Peyer's patch (tissue), 4 donors: ENCODE measurements around the gene MYH7.

Source experiments
- CTCF ChIP-seq, 6 experiments: fragments of 450-650 bp in 4 of 6; fragments of 200-600 bp in 2 of 6; sonication (generic) in 1 of 6; IDR thresholded peaks; one replicate each; pipeline ENCODE4 v1.5.1; 2017 to 2019; ENCODE audit warnings: antibody characterized with exemption in 6 of 6, mild to moderate bottlenecking in 3 of 6, moderate library complexity in 1 of 6
- POLR2A ChIP-seq, 2 donors: fragments of 450-650 bp; IDR thresholded peaks; one replicate each; pipeline ENCODE4 v1.5.1; 2017; ENCODE audit warnings: antibody characterized with exemption in 2 of 2, mild to moderate bottlenecking in 2 of 2, moderate library complexity in 2 of 2

- TF ChIP-seq CTCF (IDR thresholded peaks at IDR 0.05), result no peak
- no peak for TF ChIP-seq POLR2A (IDR thresholded peaks at IDR 0.05)
Measured at GRCh38 chr14:23405516-23406025, 29.9 kb downstream of the MYH7 start.
